ENCODE measurements around the gene APH1A. TPM values are rescaled to one million over a fixed set of nuclear protein-coding genes. Genes with fewer than 3 reads are reported as not detected.
"Not testable (repeated sequence)": the region's sequence is repeated elsewhere in the genome, so short reads cannot be mapped to it uniquely, and the experiment has no call there.

Gene APH1A
- total RNA-seq, 1 experiment from 2014 or later, result 179 TPM

DNA sequence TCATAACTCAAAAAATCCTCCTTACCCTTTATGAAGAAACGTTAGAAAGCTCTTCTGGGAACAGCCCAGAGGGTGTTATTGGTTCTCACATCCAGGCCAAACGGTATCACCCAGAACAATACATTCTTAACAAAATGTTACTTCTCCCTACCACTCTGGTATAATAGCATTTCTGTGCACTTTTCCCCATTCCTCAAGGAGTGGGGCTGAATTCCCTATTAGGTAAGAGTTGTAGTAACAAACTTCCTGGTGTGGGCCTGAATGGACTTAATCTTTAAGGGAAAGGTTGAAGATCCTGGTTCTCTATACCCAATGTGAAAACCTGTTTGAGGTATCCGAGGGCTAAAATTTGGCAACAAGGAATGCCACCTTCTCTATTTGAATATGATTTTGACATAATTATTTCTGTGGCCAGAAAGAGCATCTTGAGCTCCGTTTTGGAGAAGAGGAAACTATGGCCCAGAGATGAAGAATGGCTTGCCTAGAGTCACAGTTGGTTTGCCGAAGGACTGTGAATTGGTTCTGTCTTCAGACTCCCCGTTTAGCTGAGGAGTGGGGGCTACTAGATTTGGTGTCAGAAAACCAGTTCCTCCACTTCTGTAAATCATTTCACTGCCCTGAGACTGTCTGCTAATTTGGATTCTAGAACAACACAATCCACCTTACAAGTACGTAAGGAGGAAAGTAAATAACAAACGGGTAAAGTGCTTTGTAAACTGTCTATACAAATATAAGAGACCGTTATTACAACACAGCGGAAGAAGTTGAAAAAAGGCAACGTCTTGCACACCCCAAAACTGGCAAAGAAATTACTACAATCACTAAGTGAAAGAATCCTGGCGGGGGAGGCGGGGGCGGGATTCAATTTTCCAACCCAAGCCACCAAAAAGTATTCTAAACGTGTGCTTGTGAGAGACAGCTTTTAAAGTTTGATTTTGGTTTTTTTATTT lies 35.2 kb downstream of the APH1A start:
- no peak for DNase-seq
- Histone ChIP-seq H3K36me3 (replicated peaks; ENCODE audit: control insufficient read depth, insufficient read depth, low read length) (no peaks in the 10 kb centered on the region; the same call in none of the 2 replicates), H3K27me3 (ENCODE audit: control insufficient read depth, insufficient read depth, low read length) (no peaks in the 10 kb centered on the region)

GRCh38 chr1:150232921-150233320 lies 35.9 kb downstream of the APH1A start:
- not testable (repeated sequence) for H3K4me3 ChIP-seq (ENCODE audit: insufficient read depth, low read depth, low read length); H3K36me3 ChIP-seq (replicated peaks; ENCODE audit: control insufficient read depth, insufficient read depth, low read length); DNase-seq; H3K27me3 ChIP-seq (ENCODE audit: control insufficient read depth, insufficient read depth, low read length)

More for the DNA sequence above, 35.2 kb downstream of the APH1A start:
- peak overlapping the region; percentile 94 for H3K4me3 ChIP-seq (ENCODE audit: insufficient read depth, low read depth, low read length)

- H3K27me3 ChIP-seq (ENCODE audit: control insufficient read depth, insufficient read depth, low read length); DNase-seq; H3K4me3 ChIP-seq (ENCODE audit: insufficient read depth, low read depth, low read length): not testable (repeated sequence)
- peaks cover 16% of the 10 kb centered on the region for H3K36me3 ChIP-seq (replicated peaks; ENCODE audit: control insufficient read depth, insufficient read depth, low read length)
These were observed 40.6 kb downstream of the APH1A start for GRCh38 chr1:150228246-150228645.

DNA sequence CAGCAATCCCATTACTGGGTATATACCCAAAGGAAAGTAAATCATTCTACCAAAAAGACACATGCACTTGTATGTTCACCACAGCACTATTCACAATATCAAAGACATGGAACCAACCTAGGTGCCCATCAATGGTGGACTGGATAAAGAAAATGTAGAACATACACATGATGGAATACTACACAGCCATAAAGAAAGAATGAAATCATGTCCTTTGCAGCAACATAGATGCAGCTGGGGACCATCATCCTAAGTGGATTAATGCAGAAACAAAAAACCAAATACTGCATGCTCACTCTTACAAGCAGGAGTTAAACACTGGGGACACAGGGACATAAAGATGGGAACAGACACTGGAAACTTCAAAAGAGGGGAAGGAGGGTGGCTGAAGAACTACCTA lies 41.6 kb downstream of the APH1A start:
- DNase-seq, result no peak
- no peaks in the 10 kb centered on the region for H3K27me3 ChIP-seq (ENCODE audit: control insufficient read depth, insufficient read depth, low read length)
- H3K4me3 ChIP-seq (ENCODE audit: insufficient read depth, low read depth, low read length), result no peak overlapping the region
- peaks cover 17% of the 10 kb centered on the region for H3K36me3 ChIP-seq (replicated peaks; ENCODE audit: control insufficient read depth, insufficient read depth, low read length)

DNA sequence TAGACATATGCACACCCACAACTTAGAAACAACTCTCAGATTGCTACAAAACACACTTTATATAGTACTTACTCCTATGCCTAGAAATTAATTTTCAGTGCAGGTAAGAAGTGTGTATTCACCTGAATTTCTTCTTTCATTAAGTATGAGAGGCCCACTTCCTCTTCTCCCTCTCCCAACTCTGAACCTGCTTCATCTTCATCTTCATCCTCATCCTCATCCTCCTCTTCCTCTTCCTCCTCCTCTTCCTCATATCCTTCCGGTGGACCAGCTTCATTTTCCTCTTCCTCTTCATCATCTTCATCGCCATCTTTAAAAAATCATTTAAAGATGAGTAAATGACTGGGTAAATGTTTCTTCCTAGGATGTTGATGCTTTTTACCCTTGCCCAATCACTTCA lies 42.3 kb downstream of the APH1A start:
- no peak overlapping the region for H3K4me3 ChIP-seq (ENCODE audit: insufficient read depth, low read depth, low read length)
- H3K36me3 ChIP-seq (replicated peaks; ENCODE audit: control insufficient read depth, insufficient read depth, low read length), result peaks cover 17% of the 10 kb centered on the region
- DNase-seq, result no peak
- H3K27me3 ChIP-seq (ENCODE audit: control insufficient read depth, insufficient read depth, low read length), result no peaks in the 10 kb centered on the region

GRCh38 chr1:150225546-150225945 lies 43.3 kb downstream of the APH1A start:
- Histone ChIP-seq H3K4me3 (ENCODE audit: insufficient read depth, low read depth, low read length) (no peak overlapping the region), H3K27me3 (ENCODE audit: control insufficient read depth, insufficient read depth, low read length) (no peaks in the 10 kb centered on the region), H3K36me3 (replicated peaks; ENCODE audit: control insufficient read depth, insufficient read depth, low read length) (peaks cover 18% of the 10 kb centered on the region)
- DNase-seq, result no peak

GRCh38 chr1:150224983-150225382 lies 43.8 kb downstream of the APH1A start:
- H3K36me3 ChIP-seq (replicated peaks; ENCODE audit: control insufficient read depth, insufficient read depth, low read length), result peaks cover 18% of the 10 kb centered on the region
- no peak overlapping the region for H3K4me3 ChIP-seq (ENCODE audit: insufficient read depth, low read depth, low read length)
- no peaks in the 10 kb centered on the region for H3K27me3 ChIP-seq (ENCODE audit: control insufficient read depth, insufficient read depth, low read length)
- DNase-seq, result no peak

GRCh38 chr1:150221552-150221951 lies 47.3 kb downstream of the APH1A start:
- H3K36me3 ChIP-seq (replicated peaks; ENCODE audit: control insufficient read depth, insufficient read depth, low read length), result peaks cover 16% of the 10 kb centered on the region
- H3K27me3 ChIP-seq (ENCODE audit: control insufficient read depth, insufficient read depth, low read length), result no peaks in the 10 kb centered on the region
- DNase-seq, result no peak
- H3K4me3 ChIP-seq (ENCODE audit: insufficient read depth, low read depth, low read length), result no peak overlapping the region

DNA sequence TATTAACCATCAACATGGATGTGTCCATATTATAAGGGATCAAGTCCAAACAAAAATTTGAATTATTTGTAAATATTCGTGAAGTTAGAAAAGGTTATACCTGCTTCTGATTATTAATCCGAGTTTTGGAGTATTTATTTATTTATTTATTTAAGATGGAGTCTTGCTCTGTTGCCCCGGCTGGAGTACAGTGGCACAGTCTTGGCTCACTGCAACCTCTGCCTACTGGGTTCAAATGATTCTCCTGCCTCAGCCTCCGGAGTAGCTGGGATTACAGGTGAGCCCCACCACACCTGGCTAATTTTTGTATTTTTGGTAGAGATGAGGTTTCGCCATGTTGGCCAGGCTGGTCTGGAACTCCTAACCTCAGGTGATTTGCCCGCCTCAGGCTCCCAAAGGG lies 53.0 kb downstream of the APH1A start:
- H3K4me3 ChIP-seq (ENCODE audit: insufficient read depth, low read depth, low read length); H3K27me3 ChIP-seq (ENCODE audit: control insufficient read depth, insufficient read depth, low read length); H3K36me3 ChIP-seq (replicated peaks; ENCODE audit: control insufficient read depth, insufficient read depth, low read length); DNase-seq: not testable (repeated sequence)

Other genes starting within 250 kb of the APH1A start
- 49.7 and 54.0 TPM in 2 replicates for gene VPS45, start 201.2 kb downstream of the APH1A start, total RNA-seq (2014; rRNA removed; shearing (Covaris generic))
- 69.5 and 85.9 TPM in 2 replicates for gene PLEKHO1, start 119.1 kb downstream of the APH1A start, total RNA-seq (2014; rRNA removed; shearing (Covaris generic))
- 83.8 and 102 TPM in 2 replicates for gene ANP32E, start 32.9 kb downstream of the APH1A start, total RNA-seq (2014; rRNA removed; shearing (Covaris generic))
- gene CA14, start 11.2 kb downstream of the APH1A start, total RNA-seq (2014; rRNA removed; shearing (Covaris generic)), result 75.4 and 87.5 TPM in 2 replicates
- 5.0 and 15.6 TPM in 2 replicates for gene C1orf54, start 3.8 kb upstream of the APH1A start, total RNA-seq (2014; rRNA removed; shearing (Covaris generic))
- 5.3 and 10.6 TPM in 2 replicates for gene CIART, start 13.5 kb upstream of the APH1A start, total RNA-seq (2014; rRNA removed; shearing (Covaris generic))
- gene MRPS21, start 24.8 kb upstream of the APH1A start, total RNA-seq (2014; rRNA removed; shearing (Covaris generic)), result 113 and 129 TPM in 2 replicates
- gene PRPF3, start 52.5 kb upstream of the APH1A start, total RNA-seq (2014; rRNA removed; shearing (Covaris generic)), result 46.9 and 58.0 TPM in 2 replicates
- 14.5 and 19.0 TPM in 2 replicates for gene RPRD2, start 95.1 kb upstream of the APH1A start, total RNA-seq (2014; rRNA removed; shearing (Covaris generic))
- 65.3 and 76.9 TPM in 2 replicates for gene TARS2, start 218.4 kb upstream of the APH1A start, total RNA-seq (2014; rRNA removed; shearing (Covaris generic))
- gene ECM1, start 239.1 kb upstream of the APH1A start, total RNA-seq (2014; rRNA removed; shearing (Covaris generic)), result 1.9 and 3.6 TPM in 2 replicates
- 1.7 and 2.6 TPM in 2 replicates for gene FALEC, start 246.7 kb upstream of the APH1A start, total RNA-seq (2014; rRNA removed; shearing (Covaris generic))

Measured in H7 (cell line).